HUES48 (cell line): ENCODE results near the gene KCNJ4.
"Not testable (repeated sequence)": the region's sequence is repeated elsewhere in the genome, so short reads cannot be mapped to it uniquely, and the experiment has no call there.

Experiments used
- H3K27ac ChIP-seq: one replicate; pipeline ENCODE4 v1.7.0; 2013; ENCODE audit warnings: low read depth, low read length, inconsistent platforms
- H3K27me3 ChIP-seq: 2 replicates; pipeline ENCODE4 v1.6.1; 2013; ENCODE audit warnings: mild to moderate bottlenecking, low read length; ENCODE audit not compliant: control insufficient read depth, insufficient read depth
- H3K36me3 ChIP-seq: 2 replicates; pipeline ENCODE4 v1.6.1; 2013; ENCODE audit warnings: low read length; ENCODE audit not compliant: control insufficient read depth, insufficient read depth
- H3K4me1 ChIP-seq: 2 replicates; pipeline ENCODE4 v1.6.1; 2013; ENCODE audit warnings: mild to moderate bottlenecking, low read length; ENCODE audit not compliant: control insufficient read depth, insufficient read depth
- H3K4me3 ChIP-seq: 2 replicates; pipeline ENCODE4 v1.5.1; 2013; ENCODE audit warnings: mild to moderate bottlenecking, low read depth, low read length
- H3K9ac ChIP-seq: 2 replicates; pipeline ENCODE4 v1.6.1; 2013; ENCODE audit warnings: mild to moderate bottlenecking, low read depth, low read length, moderate library complexity
- H3K9me3 ChIP-seq: 2 replicates; pipeline ENCODE4 v1.6.1; 2013; ENCODE audit warnings: low read length; ENCODE audit not compliant: control insufficient read depth, insufficient read depth

The KCNJ4 gene

GRCh38 chr22:38409916-38410315 lies 45.1 kb downstream of the KCNJ4 start:
- H3K27me3 ChIP-seq, H3K4me3 ChIP-seq, H3K9me3 ChIP-seq, H3K27ac ChIP-seq, H3K9ac ChIP-seq, H3K4me1 ChIP-seq, H3K36me3 ChIP-seq: not testable (repeated sequence)

- no peak overlapping the region for H3K4me3 ChIP-seq
- H3K9ac ChIP-seq = no peak overlapping the region
Measured at GRCh38 chr22:38406617-38407016, 48.4 kb downstream of the KCNJ4 start.

GRCh38 chr22:38404419-38404818 lies 50.6 kb downstream of the KCNJ4 start:
- Histone ChIP-seq H3K27me3 (no peaks in the 10 kb centered on the region), H3K36me3 (no peaks in the 10 kb centered on the region), H3K27ac (no peak overlapping the region), H3K4me1 (peaks cover 27% of the 10 kb centered on the region), H3K4me3 (no peak overlapping the region), H3K9ac (no peak overlapping the region), H3K9me3 (no peaks in the 10 kb centered on the region)

More at GRCh38 chr22:38406617-38407016, 48.4 kb downstream of the KCNJ4 start:
- Histone ChIP-seq H3K9me3 (no peaks in the 10 kb centered on the region; the same call in 1 of the 2 replicates), H3K4me1 (peaks cover 12% of the 10 kb centered on the region), H3K27me3 (no peaks in the 10 kb centered on the region), H3K27ac (no peak overlapping the region), H3K36me3 (no peaks in the 10 kb centered on the region)

GRCh38 chr22:38403812-38404211 lies 51.2 kb downstream of the KCNJ4 start:
- no peak overlapping the region for H3K4me3 ChIP-seq
- no peak overlapping the region for H3K27ac ChIP-seq
- no peaks in the 10 kb centered on the region for H3K36me3 ChIP-seq
- H3K9ac ChIP-seq = no peak overlapping the region
- no peaks in the 10 kb centered on the region for H3K9me3 ChIP-seq
- no peaks in the 10 kb centered on the region for H3K27me3 ChIP-seq
- peaks cover 27% of the 10 kb centered on the region for H3K4me1 ChIP-seq

- no peak overlapping the region for H3K4me3 ChIP-seq
- H3K27me3 ChIP-seq = no peaks in the 10 kb centered on the region
- H3K27ac ChIP-seq = no peak overlapping the region
- no peak overlapping the region for H3K9ac ChIP-seq
- H3K36me3 ChIP-seq = no peaks in the 10 kb centered on the region
- no peaks in the 10 kb centered on the region for H3K9me3 ChIP-seq
- peaks cover 27% of the 10 kb centered on the region for H3K4me1 ChIP-seq
Measured at GRCh38 chr22:38402204-38402603, 52.8 kb downstream of the KCNJ4 start.

- Histone ChIP-seq H3K27me3 (no peaks in the 10 kb centered on the region), H3K4me3 (no peak overlapping the region), H3K4me1 (peaks cover 32% of the 10 kb centered on the region), H3K36me3 (no peaks in the 10 kb centered on the region), H3K27ac (peak overlapping the region; percentile 42), H3K9me3 (no peaks in the 10 kb centered on the region), H3K9ac (no peak overlapping the region)
Measured at GRCh38 chr22:38401336-38402084, 53.5 kb downstream of the KCNJ4 start.

GRCh38 chr22:38400256-38400655 lies 54.7 kb downstream of the KCNJ4 start:
- not testable (repeated sequence) for H3K36me3 ChIP-seq, H3K9me3 ChIP-seq, H3K9ac ChIP-seq, H3K27me3 ChIP-seq, H3K4me3 ChIP-seq
- peaks cover 44% of the 10 kb centered on the region for H3K4me1 ChIP-seq
- H3K27ac ChIP-seq = peak overlapping the region; percentile 55

- peak overlapping the region; percentile 89 for H3K4me3 ChIP-seq
- H3K27me3 ChIP-seq = no peaks in the 10 kb centered on the region
- H3K27ac ChIP-seq = peak overlapping the region; percentile 95
- H3K9me3 ChIP-seq = no peaks in the 10 kb centered on the region
- H3K36me3 ChIP-seq = no peaks in the 10 kb centered on the region
- peak overlapping the region; percentile 70 for H3K9ac ChIP-seq
- H3K4me1 ChIP-seq = peaks cover 55% of the 10 kb centered on the region
Measured at GRCh38 chr22:38398609-38399461, 56.2 kb downstream of the KCNJ4 start.

GRCh38 chr22:38398181-38398608 lies 56.8 kb downstream of the KCNJ4 start:
- Histone ChIP-seq H3K9ac (peak overlapping the region; percentile 70; the same call in 1 of the 2 replicates), H3K4me3 (peak overlapping the region; percentile 89; the same call in 1 of the 2 replicates), H3K27ac (peak overlapping the region; percentile 95), H3K4me1 (peaks cover 57% of the 10 kb centered on the region)
- H3K36me3 ChIP-seq, H3K27me3 ChIP-seq, H3K9me3 ChIP-seq: not testable (repeated sequence)

- Histone ChIP-seq H3K4me1 (peaks cover 58% of the 10 kb centered on the region), H3K9me3 (no peaks in the 10 kb centered on the region), H3K27ac (peak overlapping the region; percentile 95), H3K36me3 (no peaks in the 10 kb centered on the region), H3K27me3 (no peaks in the 10 kb centered on the region), H3K9ac (peak overlapping the region; percentile 89), H3K4me3 (peak overlapping the region; percentile 89)
Measured at GRCh38 chr22:38397189-38398085, 57.6 kb downstream of the KCNJ4 start.
